Fibroblast of mammary gland (primary cell): ENCODE data around the gene NUP42.

ENCODE experiments used
- DNase-seq: peaks from one replicate; pipeline ENCODE4 v3.0.0-alpha.2; 2010; ENCODE audit warnings: low read depth
- H3K4me3 ChIP-seq: 2 replicates; pipeline ENCODE4 v1.5.1; 2011; ENCODE audit warnings: low read depth, mild to moderate bottlenecking, low read length, moderate library complexity; ENCODE audit not compliant: control insufficient read depth
- CTCF ChIP-seq: conservative IDR thresholded peaks from 2 replicates; pipeline ENCODE4 v1.5.1; 2011; ENCODE audit warnings: low read depth, low read length, inconsistent platforms; ENCODE audit not compliant: control insufficient read depth, insufficient read depth

The NUP42 gene

GRCh38 chr7:23200331-23200730 lies 18.5 kb downstream of the NUP42 start:
- no peak for TF ChIP-seq CTCF

GRCh38 chr7:23204241-23204640 lies 22.4 kb downstream of the NUP42 start:
- no peak overlapping the region for H3K4me3 ChIP-seq
- no peak for TF ChIP-seq CTCF
- DNase-seq: no peak

More at GRCh38 chr7:23200331-23200730, 18.5 kb downstream of the NUP42 start:
- DNase-seq: no peak
- no peak overlapping the region for H3K4me3 ChIP-seq

GRCh38 chr7:23205577-23205908 lies 23.7 kb downstream of the NUP42 start:
- no peak for TF ChIP-seq CTCF
- DNase-seq: no peak

GRCh38 chr7:23205909-23206767 lies 24.3 kb downstream of the NUP42 start:
- no peak overlapping the region for H3K4me3 ChIP-seq

More at GRCh38 chr7:23205577-23205908, 23.7 kb downstream of the NUP42 start:
- H3K4me3 ChIP-seq: no peak overlapping the region

GRCh38 chr7:23207021-23207420 lies 25.2 kb downstream of the NUP42 start:
- DNase-seq: no peak
- no peak overlapping the region for H3K4me3 ChIP-seq
- TF ChIP-seq CTCF: no peak

More at GRCh38 chr7:23205909-23206767, 24.3 kb downstream of the NUP42 start:
- DNase-seq: no peak
- no peak for TF ChIP-seq CTCF

- TF ChIP-seq CTCF: no peak
- H3K4me3 ChIP-seq: no peak overlapping the region
- peak; percentile 25 for DNase-seq
Measured at GRCh38 chr7:23207884-23208283, 26.0 kb downstream of the NUP42 start.
